Mucosa of descending colon (tissue), 3 donors: ENCODE results near the gene F2R. TPM values are rescaled to one million over a fixed set of nuclear protein-coding genes. Genes with fewer than 3 reads are reported as not detected.
"Not testable (repeated sequence)": the region's sequence is repeated elsewhere in the genome, so short reads cannot be mapped to it uniquely, and the experiment has no call there.

Source experiments
- ATAC-seq: fragments of 200-7000 bp; cut with Tn5 transposase; one replicate; pipeline ENCODE4 v1.9.1; 2020; ENCODE audit warnings: mild to moderate bottlenecking, moderate library complexity
- DNase-seq, 3 donors: peaks; one replicate each; pipeline ENCODE4 v3.0.0-alpha.2; 2020
- H3K36me3 ChIP-seq: fragments of 200-600 bp; one replicate; pipeline ENCODE4 v1.8.0; 2021; ENCODE audit warnings: low read depth, mild to moderate bottlenecking
- H3K4me1 ChIP-seq: fragments of 200-600 bp; one replicate; pipeline ENCODE4 v1.8.0; 2021; ENCODE audit warnings: low read depth, mild to moderate bottlenecking
- H3K4me3 ChIP-seq: fragments of 200-600 bp; one replicate; pipeline ENCODE4 v1.8.0; 2021; ENCODE audit warnings: mild to moderate bottlenecking
- H3K9me3 ChIP-seq: fragments of 200-600 bp; one replicate; pipeline ENCODE4 v1.8.0; 2021; ENCODE audit warnings: mild to moderate bottlenecking
- intact Hi-C, 2 donors: fragments of 100-400 bp; cut with DNase I in 1 of 2; cut with micrococcal nuclease in 1 of 2; formaldehyde crosslinking; loops; one replicate each; pipeline versions ENCODE4 v1.11.0 to v1.11.1; 2022; cut with DNase I, micrococcal nuclease
- total RNA-seq, 3 donors: library from RNA; stranded (reverse); fragmentation: NEBNext Ultra II Directional in 2 of 3; extraction: Animal tissue kit (Norgen Biotek cat#: 25700) in 2 of 3; gene quantifications; one replicate each; pipeline versions ENCODE4 v1.2.1 to v1.2.4, GENCODE V29; 2021 to 2023
- TF ChIP-seq, protein P1 (sequence below): fragments of 200-600 bp; IDR thresholded peaks from one replicate; pipeline ENCODE4 v1.8.0; 2022; ENCODE audit warnings: antibody characterized with exemption, mild to moderate bottlenecking
- donor health status: DM: no; HTN: no; CAD: no; lungs with moderate emphysema.
- donor health status: DM: no; HTN: no; CAD: no.
- donor health status: DM: no; HTN: yes; CAD: no.

Gene F2R
- total RNA-seq, 3 donors from 2014 or later = 3.1 to 6.5 (median 4.6) TPM

DNA sequence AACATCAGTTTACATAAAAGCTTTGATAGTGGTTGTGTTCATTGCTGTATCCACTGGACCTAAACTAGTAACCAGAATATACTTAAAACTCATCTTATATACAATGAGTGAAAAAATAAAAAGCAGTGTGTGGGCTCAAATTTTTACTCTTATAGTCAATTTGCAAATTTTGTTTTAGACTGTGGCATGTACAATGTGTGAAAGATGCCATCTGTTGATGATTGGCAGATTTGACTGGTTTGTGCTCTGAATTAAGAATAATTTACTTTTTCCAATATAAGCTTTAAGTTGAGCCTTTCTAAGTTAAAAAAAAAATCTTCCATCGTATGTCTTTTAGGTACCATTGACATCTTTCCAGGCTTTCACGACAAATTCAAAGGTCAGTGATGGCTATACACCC, 60.5 kb downstream of the F2R start:
- DNase-seq (no peak), ATAC-seq (no peak)
- Histone ChIP-seq H3K9me3 (no peaks in the 10 kb centered on the region), H3K4me3 (no peak overlapping the region), H3K36me3 (no peaks in the 10 kb centered on the region), H3K4me1 (no peaks in the 10 kb centered on the region)
- intact Hi-C loops = no loop called here
- TF ChIP-seq, protein P1, sequence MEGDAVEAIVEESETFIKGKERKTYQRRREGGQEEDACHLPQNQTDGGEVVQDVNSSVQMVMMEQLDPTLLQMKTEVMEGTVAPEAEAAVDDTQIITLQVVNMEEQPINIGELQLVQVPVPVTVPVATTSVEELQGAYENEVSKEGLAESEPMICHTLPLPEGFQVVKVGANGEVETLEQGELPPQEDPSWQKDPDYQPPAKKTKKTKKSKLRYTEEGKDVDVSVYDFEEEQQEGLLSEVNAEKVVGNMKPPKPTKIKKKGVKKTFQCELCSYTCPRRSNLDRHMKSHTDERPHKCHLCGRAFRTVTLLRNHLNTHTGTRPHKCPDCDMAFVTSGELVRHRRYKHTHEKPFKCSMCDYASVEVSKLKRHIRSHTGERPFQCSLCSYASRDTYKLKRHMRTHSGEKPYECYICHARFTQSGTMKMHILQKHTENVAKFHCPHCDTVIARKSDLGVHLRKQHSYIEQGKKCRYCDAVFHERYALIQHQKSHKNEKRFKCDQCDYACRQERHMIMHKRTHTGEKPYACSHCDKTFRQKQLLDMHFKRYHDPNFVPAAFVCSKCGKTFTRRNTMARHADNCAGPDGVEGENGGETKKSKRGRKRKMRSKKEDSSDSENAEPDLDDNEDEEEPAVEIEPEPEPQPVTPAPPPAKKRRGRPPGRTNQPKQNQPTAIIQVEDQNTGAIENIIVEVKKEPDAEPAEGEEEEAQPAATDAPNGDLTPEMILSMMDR = no peak

DNA sequence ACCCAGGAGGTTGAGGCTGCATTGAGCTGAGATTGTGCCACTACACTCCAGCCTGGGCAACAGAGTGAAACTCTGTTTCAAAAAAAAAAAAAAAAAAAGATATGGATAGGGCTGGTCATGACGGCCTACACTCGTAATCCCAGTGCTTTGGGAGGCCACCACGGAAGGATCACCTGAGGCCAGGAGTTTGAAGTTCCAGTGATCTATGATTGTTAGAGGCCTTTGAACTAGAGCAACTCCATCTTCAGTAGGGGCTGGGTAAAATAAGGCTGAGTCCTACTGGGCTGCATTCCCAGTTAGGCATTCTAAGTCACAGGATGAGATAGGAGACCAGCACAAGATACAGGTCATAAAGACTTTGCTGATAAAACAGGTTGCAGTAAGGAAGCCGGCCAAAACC, 64.7 kb downstream of the F2R start:
- ATAC-seq, H3K9me3 ChIP-seq, H3K36me3 ChIP-seq, intact Hi-C loops, H3K4me1 ChIP-seq, H3K4me3 ChIP-seq, DNase-seq: not testable (repeated sequence)

DNA sequence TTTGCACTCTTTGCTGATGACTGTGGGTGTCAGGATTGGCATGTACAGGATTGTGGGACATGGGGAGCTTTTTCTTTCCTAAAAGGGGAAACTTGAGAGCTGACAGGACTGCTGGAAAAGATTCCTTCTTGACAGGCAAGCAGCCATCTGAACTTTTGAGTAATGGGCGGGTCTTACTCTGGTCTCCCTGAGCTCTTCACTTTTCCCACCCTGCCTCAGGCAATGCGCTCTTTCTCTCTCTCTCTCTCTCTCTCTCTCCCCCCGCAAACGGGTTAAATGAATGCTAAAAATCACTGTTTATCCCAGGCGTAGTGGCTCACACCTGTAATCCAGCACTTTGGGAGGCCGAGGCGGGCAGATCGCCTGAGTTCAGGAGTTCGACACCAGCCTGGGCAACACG, 65.8 kb downstream of the F2R start:
- Histone ChIP-seq H3K36me3 (no peaks in the 10 kb centered on the region), H3K4me1 (peaks cover 7% of the 10 kb centered on the region), H3K9me3 (no peaks in the 10 kb centered on the region), H3K4me3 (no peak overlapping the region)
- TF ChIP-seq, protein P1 = no peak
- intact Hi-C loops = no loop called here
- DNase-seq = no peak
- ATAC-seq = no peak

- H3K4me3 ChIP-seq = no peak overlapping the region
- TF ChIP-seq, protein P1 = no peak
- H3K4me1 ChIP-seq = peaks cover 12% of the 10 kb centered on the region
- no peaks in the 10 kb centered on the region for H3K36me3 ChIP-seq
- DNase-seq = no peak
- no peaks in the 10 kb centered on the region for H3K9me3 ChIP-seq
- intact Hi-C loops = no loop called here
- no peak for ATAC-seq
These were observed 66.5 kb downstream of the F2R start for GRCh38 chr5:76782444-76782843.

Other genes with a start within 250 kb of the F2R start
- 1 to 10 TPM in 1 of 3 donors, under 1 TPM in 2; 0.17 to 2.4 (median 0.58) TPM for gene F2RL2, start 92.7 kb upstream of the F2R start, total RNA-seq
- gene F2RL1, start 102.9 kb downstream of the F2R start, total RNA-seq = 100 to 1,000 TPM in 2 of 3 donors, 10 to 100 TPM in 1; 58.1 to 177 (median 128) TPM
- under 1 TPM in 1 of 3 donors, not detected in 2; 0.78 TPM for gene S100Z, start 133.9 kb downstream of the F2R start, total RNA-seq
- gene CRHBP, start 236.9 kb downstream of the F2R start, total RNA-seq = under 1 TPM in 2 of 3 donors, not detected in 1; 0.57 to 0.84 TPM